ENCODE results near the gene THAP7. TPM values are rescaled to one million over a fixed set of nuclear protein-coding genes. Genes with fewer than 3 reads are reported as not detected.

The THAP7 gene
- total and polyA plus RNA-seq, 2 donors (not counting 1 experiment from before 2014, with no cell fraction given) = 37.7 to 70.1 TPM

DNA sequence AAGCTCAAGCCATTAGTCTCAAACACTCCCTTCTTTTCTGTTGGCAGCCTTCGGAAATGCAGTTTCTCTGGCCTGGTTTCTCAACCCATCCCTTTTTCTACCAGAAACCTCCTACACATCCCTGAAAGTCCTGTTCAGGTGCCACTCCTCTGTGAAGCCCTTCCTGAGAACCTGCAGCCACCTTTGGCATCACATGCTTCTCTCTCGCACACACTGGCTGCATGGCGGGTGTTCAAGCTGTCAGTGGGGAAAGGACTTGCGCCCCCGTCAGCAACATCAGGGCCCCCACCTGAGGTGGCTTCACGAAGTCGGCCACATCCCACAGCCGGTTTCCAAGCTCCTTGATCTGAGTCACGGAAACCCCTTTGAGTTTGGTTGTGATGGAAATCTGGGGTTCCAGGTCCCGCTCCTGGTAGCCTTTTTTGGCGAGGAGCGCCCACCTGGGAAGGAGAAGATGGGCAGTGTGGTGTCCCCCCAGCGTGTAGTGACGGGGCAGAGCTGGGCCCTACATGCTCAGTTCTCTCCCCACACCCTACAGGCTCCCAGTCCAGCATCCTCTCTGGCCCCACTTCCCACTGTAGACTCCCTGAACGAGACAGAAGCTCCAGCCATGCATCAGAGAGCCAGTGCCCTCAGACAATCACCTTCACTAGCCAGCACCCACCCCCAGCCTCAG, 42.1 kb upstream of the THAP7 start:
- intact Hi-C loops (cut with micrococcal nuclease) = loop anchor here (10.0 kb wide), 1 partner anchor 59 kb away; the partner anchor contains the start of gene LZTR1
- Histone ChIP-seq H3K4me2 (replicated peaks; ENCODE audit: low read depth, low read length, poor library complexity, severe bottlenecking) (no peak overlapping the region), H3K27me3 (replicated peaks in 1 of 4; ENCODE audit: control extremely low read depth in 1 of 4, control insufficient read depth in 3 of 4, insufficient read depth in 4 of 4, low read length in 3 of 4) (peaks cover 0 to 30% (median 7%) of the 10 kb centered on the region in 4 experiments), H3K36me3 (replicated peaks in 1 of 2; ENCODE audit: control extremely low read depth in 1 of 2, control insufficient read depth in 1 of 2, extremely low read depth in 1 of 2, insufficient read depth in 2 of 2, low read length in 1 of 2) (no peaks in the 10 kb centered on the region), H2AFZ (ENCODE audit: insufficient read depth, low read depth, low read length, poor library complexity, severe bottlenecking) (no peak overlapping the region), H4K20me1 (ENCODE audit: control insufficient read depth, insufficient read depth, low read length, poor library complexity, severe bottlenecking) (no peaks in the 10 kb centered on the region), H3K4me3 (ENCODE audit: control extremely low read depth in 1 of 5, extremely low read depth in 1 of 5, insufficient read depth in 1 of 5, low read depth in 2 of 5, low read length in 4 of 5) (no peak overlapping the region), H3K9ac (ENCODE audit: low read length) (no peak overlapping the region), H3K4me1 (ENCODE audit: control insufficient read depth in 2 of 2, insufficient read depth in 2 of 2, low read length in 2 of 2) (peaks cover 23 to 24% of the 10 kb centered on the region in 2 donors), H3K9me3 (ENCODE audit: control extremely low read depth in 1 of 3, control insufficient read depth in 2 of 3, insufficient read depth in 1 of 3, low read length in 2 of 3) (no peaks in the 10 kb centered on the region), H3K27ac (ENCODE audit: low read length in 2 of 2) (no peak overlapping the region), H3K79me2 (ENCODE audit: control insufficient read depth, insufficient read depth, low read length) (no peaks in the 10 kb centered on the region)
- Mint-ChIP-seq H3K4me3 (no peak overlapping the region), H3K27ac (no peak overlapping the region), H3K4me1 (peaks cover 20% of the 10 kb centered on the region), H3K9me3 (ENCODE audit: insufficient read depth) (no peaks in the 10 kb centered on the region), H3K27me3 (peaks cover 29% of the 10 kb centered on the region)
- ATAC-seq (ENCODE audit: low read depth) (no peak), DNase-seq (no peak)
- WGBS (ENCODE audit: insufficient coverage) = 91% methylated on average over 9 of the region's 15 CpGs
- TF ChIP-seq, protein P1, sequence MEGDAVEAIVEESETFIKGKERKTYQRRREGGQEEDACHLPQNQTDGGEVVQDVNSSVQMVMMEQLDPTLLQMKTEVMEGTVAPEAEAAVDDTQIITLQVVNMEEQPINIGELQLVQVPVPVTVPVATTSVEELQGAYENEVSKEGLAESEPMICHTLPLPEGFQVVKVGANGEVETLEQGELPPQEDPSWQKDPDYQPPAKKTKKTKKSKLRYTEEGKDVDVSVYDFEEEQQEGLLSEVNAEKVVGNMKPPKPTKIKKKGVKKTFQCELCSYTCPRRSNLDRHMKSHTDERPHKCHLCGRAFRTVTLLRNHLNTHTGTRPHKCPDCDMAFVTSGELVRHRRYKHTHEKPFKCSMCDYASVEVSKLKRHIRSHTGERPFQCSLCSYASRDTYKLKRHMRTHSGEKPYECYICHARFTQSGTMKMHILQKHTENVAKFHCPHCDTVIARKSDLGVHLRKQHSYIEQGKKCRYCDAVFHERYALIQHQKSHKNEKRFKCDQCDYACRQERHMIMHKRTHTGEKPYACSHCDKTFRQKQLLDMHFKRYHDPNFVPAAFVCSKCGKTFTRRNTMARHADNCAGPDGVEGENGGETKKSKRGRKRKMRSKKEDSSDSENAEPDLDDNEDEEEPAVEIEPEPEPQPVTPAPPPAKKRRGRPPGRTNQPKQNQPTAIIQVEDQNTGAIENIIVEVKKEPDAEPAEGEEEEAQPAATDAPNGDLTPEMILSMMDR (IDR thresholded peaks at IDR 0.05) = no peak
- TF ChIP-seq EZH2 (IDR thresholded peaks at IDR 0.05; ENCODE audit: borderline replicate concordance, insufficient read depth, low read depth, low read length, poor library complexity, severe bottlenecking) = no peak
- ChIA-PET CTCF (interaction anchor here (0.6 kb wide), 1 partner anchor 11 kb away, joined by 3 read pairs; no protein-coding TSS in a partner anchor), POLR2A (interaction anchor here (0.9 kb wide), 1 partner anchor 41 kb away, joined by 3 read pairs; no protein-coding TSS in a partner anchor)
